AG04450 (cell line): ENCODE data around the gene SLC32A1. TPM values are rescaled to one million over a fixed set of nuclear protein-coding genes. Genes with fewer than 3 reads are reported as not detected.

ENCODE experiments used
- CTCF ChIA-PET: fragments of 300-600, 350-600 bp; formaldehyde crosslinking; extraction: SDS; loops from one replicate; lab custom pipeline; 2022; ENCODE audit warnings: antibody characterized with exemption, inconsistent platforms; lab: Charles Lee
- POLR2A ChIA-PET: fragments of 350-600 bp; formaldehyde crosslinking; extraction: SDS; loops from one replicate; lab custom pipeline; 2021; ENCODE audit warnings: antibody characterized with exemption, inconsistent platforms; lab: Yijun Ruan, JAX
- DNase-seq: peaks from one replicate; pipeline ENCODE4 v3.0.0-alpha.2; 2011; ENCODE audit warnings: low read depth, low spot score
- H3K27ac ChIP-seq: one replicate; pipeline ENCODE4 v1.5.1; 2012; ENCODE audit warnings: low read depth, low read length, control low read depth
- H3K27me3 ChIP-seq: one replicate; pipeline ENCODE4 v1.6.0; 2012; ENCODE audit warnings: low read length; ENCODE audit not compliant: control insufficient read depth, insufficient read depth
- H3K4me3 ChIP-seq: 2 replicates; pipeline ENCODE4 v1.5.1; 2011; ENCODE audit warnings: mild to moderate bottlenecking, low read depth, low read length, control low read depth
- H3K9me3 ChIP-seq: 2 replicates; pipeline ENCODE4 v1.5.1; 2012; ENCODE audit warnings: low read length; ENCODE audit not compliant: control insufficient read depth, insufficient read depth
- polyA plus RNA-seq: library from polyadenylated mRNA; depleted of rRNA; stranded (reverse); fragments of >200 nt; gene quantifications from 2 replicates; pipeline ENCODE4 v1.2.3, GENCODE V29; 2011
- TF ChIP-seq, protein P1 (sequence below): IDR thresholded peaks from 2 replicates; pipeline ENCODE4 v1.5.1; 2011; ENCODE audit warnings: low read depth, low read length, control low read depth, inconsistent platforms

SLC32A1 gene
- polyA plus RNA-seq, 1 experiment = not detected

- no peak overlapping the region for H3K4me3 ChIP-seq
- no peak overlapping the region for H3K27ac ChIP-seq
- no peak for DNase-seq
- ChIA-PET CTCF (no interaction called here), POLR2A (no interaction called here)
- H3K9me3 ChIP-seq = no peaks in the 10 kb centered on the region
- TF ChIP-seq, protein P1, sequence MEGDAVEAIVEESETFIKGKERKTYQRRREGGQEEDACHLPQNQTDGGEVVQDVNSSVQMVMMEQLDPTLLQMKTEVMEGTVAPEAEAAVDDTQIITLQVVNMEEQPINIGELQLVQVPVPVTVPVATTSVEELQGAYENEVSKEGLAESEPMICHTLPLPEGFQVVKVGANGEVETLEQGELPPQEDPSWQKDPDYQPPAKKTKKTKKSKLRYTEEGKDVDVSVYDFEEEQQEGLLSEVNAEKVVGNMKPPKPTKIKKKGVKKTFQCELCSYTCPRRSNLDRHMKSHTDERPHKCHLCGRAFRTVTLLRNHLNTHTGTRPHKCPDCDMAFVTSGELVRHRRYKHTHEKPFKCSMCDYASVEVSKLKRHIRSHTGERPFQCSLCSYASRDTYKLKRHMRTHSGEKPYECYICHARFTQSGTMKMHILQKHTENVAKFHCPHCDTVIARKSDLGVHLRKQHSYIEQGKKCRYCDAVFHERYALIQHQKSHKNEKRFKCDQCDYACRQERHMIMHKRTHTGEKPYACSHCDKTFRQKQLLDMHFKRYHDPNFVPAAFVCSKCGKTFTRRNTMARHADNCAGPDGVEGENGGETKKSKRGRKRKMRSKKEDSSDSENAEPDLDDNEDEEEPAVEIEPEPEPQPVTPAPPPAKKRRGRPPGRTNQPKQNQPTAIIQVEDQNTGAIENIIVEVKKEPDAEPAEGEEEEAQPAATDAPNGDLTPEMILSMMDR = no peak
- H3K27me3 ChIP-seq = no peaks in the 10 kb centered on the region
Observed at GRCh38 chr20:38757145-38757775, 33.0 kb downstream of the SLC32A1 start.

DNA sequence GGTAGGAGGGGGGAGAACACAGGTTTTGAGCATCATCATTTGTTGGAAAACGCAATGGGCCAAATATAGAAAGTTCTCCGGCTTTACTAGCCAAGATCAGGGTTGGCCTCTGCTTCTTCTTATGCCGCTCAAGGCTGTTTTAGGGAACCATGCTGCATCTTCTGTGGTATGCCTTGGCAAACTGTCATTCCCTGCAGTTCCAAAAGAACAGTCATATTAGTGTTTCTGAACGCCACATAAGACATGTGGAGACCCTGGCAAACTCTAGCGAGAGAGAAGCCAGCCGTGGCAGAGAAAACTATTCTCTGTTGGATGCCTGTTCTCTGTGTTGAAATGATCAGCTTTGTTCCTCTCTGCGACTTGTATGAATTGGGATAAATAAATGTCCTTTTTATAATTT lies 34.8 kb downstream of the SLC32A1 start:
- no peak for DNase-seq
- H3K4me3 ChIP-seq = no peak overlapping the region
- TF ChIP-seq, protein P1 = no peak
- CTCF ChIA-PET = interaction anchor here (0.7 to 1.0 kb wide), 2 partner anchors 8 to 9 kb away, joined by 3 read pairs; no protein-coding TSS in a partner anchor
- no peaks in the 10 kb centered on the region for H3K9me3 ChIP-seq
- POLR2A ChIA-PET = no interaction called here
- H3K27me3 ChIP-seq = no peaks in the 10 kb centered on the region
- no peak overlapping the region for H3K27ac ChIP-seq

DNA sequence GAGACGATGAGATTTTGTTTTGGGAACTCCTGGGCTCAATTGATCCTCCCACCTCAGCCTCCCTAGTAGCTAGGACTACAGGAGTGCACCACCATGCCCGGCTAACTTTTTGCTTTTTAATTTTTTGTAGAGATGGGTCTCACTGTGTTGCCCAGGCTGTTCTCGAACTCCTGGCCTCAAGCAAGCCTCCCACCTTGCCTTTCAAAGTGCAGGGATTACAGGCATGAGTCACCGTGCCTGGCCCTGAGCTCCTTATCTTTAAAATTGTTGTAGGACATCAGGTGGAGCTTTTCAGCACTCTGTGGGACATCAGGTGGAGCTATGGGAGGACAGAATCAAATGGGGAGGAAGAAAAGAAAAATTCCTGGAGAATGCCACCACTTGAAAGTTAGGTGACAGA lies 36.7 kb downstream of the SLC32A1 start:
- TF ChIP-seq, protein P1 = no peak
- H3K9me3 ChIP-seq = no peaks in the 10 kb centered on the region
- no peak overlapping the region for H3K4me3 ChIP-seq
- CTCF ChIA-PET = no interaction called here
- no peak for DNase-seq
- H3K27ac ChIP-seq = no peak overlapping the region
- no peaks in the 10 kb centered on the region for H3K27me3 ChIP-seq
- POLR2A ChIA-PET = no interaction called here

DNA sequence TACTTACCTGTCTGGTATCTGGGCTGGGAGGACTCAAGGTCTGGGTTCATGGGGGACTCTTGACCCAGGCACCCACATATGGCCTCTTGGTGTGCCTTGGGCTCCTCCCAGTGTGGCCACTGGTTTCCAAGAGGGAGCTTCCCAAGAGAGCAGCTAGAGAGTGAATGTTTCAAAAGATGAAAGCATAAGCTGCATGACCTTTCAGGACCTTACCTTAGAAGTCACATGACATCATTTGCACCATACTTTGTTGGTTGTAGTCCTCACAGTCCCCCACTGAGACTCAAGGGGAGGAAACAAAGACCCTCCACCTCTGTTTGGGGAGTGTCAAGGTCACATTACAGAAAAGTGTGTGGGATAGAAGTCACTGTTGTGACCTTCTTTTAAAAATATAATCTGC lies 37.9 kb downstream of the SLC32A1 start:
- Histone ChIP-seq H3K9me3 (no peaks in the 10 kb centered on the region), H3K4me3 (no peak overlapping the region), H3K27me3 (no peaks in the 10 kb centered on the region), H3K27ac (no peak overlapping the region)
- ChIA-PET POLR2A (no interaction called here), CTCF (interaction anchor here (0.8 kb wide), 1 partner anchor 131 kb away, joined by 3 read pairs; no protein-coding TSS in a partner anchor)
- TF ChIP-seq, protein P1 = no peak
- no peak for DNase-seq

DNA sequence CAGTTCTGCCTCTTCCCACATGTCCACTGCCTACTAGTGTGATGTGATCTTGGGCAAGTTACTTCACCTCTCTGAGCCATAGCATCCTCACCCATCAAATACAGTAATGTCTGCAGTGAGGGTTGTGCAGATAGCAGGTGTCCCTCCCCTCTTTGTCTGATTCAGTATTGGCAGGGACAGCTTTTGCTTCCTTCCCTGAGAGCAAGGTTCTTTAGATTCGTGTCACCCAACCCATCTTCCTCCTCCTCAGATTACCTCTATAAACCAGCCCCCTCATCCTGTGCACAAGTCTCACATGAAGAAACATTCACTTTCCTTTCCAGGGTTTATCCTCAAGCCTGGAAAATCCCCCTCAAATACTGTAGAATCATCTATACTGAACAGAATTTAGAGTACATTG lies 39.3 kb downstream of the SLC32A1 start:
- Histone ChIP-seq H3K27ac (no peak overlapping the region), H3K4me3 (no peak overlapping the region), H3K27me3 (no peaks in the 10 kb centered on the region), H3K9me3 (no peaks in the 10 kb centered on the region)
- ChIA-PET CTCF (interaction anchor here (0.8 to 1.0 kb wide), 2 partner anchors 11 to 13 kb away, joined by 3 read pairs; no protein-coding TSS in a partner anchor), POLR2A (no interaction called here)
- DNase-seq = no peak
- TF ChIP-seq, protein P1 = no peak
